IPS-15b (cell line): ENCODE data around the gene KHNYN.
"Not testable (repeated sequence)": the region's sequence is repeated elsewhere in the genome, so short reads cannot be mapped to it uniquely, and the experiment has no call there.

Source experiments
- H3K27me3 ChIP-seq: one replicate; pipeline ENCODE4 v1.6.1; 2013; ENCODE audit warnings: low read length; ENCODE audit not compliant: control insufficient read depth, insufficient read depth
- H3K36me3 ChIP-seq: one replicate; pipeline ENCODE4 v1.6.1; 2013; ENCODE audit warnings: low read length; ENCODE audit not compliant: control insufficient read depth, insufficient read depth
- H3K4me1 ChIP-seq: one replicate; pipeline ENCODE4 v1.6.1; 2013; ENCODE audit warnings: mild to moderate bottlenecking, low read length; ENCODE audit not compliant: control insufficient read depth, insufficient read depth
- H3K4me3 ChIP-seq: one replicate; pipeline ENCODE4 v1.5.1; 2013; ENCODE audit warnings: low read depth, low read length
- H3K9ac ChIP-seq: one replicate; pipeline ENCODE4 v1.6.1; 2013; ENCODE audit warnings: low read depth, mild to moderate bottlenecking, low read length
- H3K9me3 ChIP-seq: one replicate; pipeline ENCODE4 v1.6.1; 2013; ENCODE audit warnings: mild to moderate bottlenecking, low read length; ENCODE audit not compliant: control insufficient read depth, insufficient read depth

The KHNYN gene

DNA sequence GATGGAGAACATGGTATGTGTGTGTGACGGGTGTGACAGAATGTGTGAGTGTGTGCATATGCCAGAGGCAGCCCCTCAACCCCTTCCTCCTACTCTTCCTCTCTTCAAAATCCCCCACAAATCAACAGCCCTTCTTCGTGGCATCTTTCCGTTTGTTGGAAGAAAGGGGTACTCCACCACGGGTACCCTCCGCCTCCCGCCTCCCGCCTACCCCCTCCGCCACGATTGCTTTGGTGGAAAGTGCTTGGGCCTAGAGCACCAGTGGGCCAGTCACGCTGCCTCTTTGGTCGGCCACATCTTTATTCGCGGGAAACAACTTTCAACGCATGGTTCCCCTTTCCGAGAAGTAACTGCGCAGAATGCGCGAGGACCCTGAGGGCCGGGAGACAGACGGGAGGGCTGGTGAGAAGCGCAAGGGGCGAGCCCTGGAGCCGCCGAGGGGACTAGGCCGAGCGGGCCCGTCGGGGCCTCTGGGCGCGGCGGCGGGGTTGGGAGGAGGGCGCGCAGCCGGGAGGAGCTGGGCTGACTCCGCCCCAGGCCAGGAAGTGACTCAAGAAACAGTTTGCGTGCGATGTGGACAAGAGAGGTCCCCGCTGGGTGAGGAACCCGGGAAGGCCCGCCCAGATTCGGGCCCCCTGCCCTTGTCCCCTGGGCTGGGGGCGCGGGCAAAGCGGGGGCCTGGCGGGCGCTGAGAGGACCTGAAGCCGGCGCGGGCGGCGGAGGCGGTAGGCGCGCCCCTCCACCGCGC lies at the start of gene KHNYN, which contains the start of gene CBLN3:
KHNYN (plus strand) TSS at position 560 of the 748 bp plus-strand sequence. CDS start 777 bp downstream, outside the sequence.
CBLN3 (minus strand) TSS at position 274 of the 748 bp plus-strand sequence. CDS start 614 bp downstream, outside the sequence.
- Histone ChIP-seq H3K9ac (peak within 1 kb of the TSS; percentile 83), H3K27me3 (peaks cover 7% of the 10 kb centered on the region)

GRCh38 chr14:24381363-24382063 lies 48.2 kb upstream of the KHNYN start:
- Histone ChIP-seq H3K4me3 (no peak overlapping the region), H3K9ac (no peak overlapping the region), H3K9me3 (no peaks in the 10 kb centered on the region), H3K27me3 (no peaks in the 10 kb centered on the region), H3K4me1 (peaks cover 14% of the 10 kb centered on the region), H3K36me3 (no peaks in the 10 kb centered on the region)

More for the DNA sequence above, at the start of gene KHNYN, which contains the start of gene CBLN3:
- Histone ChIP-seq H3K4me3 (peak within 1 kb of the TSS; percentile 97), H3K36me3 (peaks cover 5% of the 10 kb centered on the region), H3K4me1 (peaks cover 13% of the 10 kb centered on the region), H3K9me3 (no peaks in the 10 kb centered on the region)

- Histone ChIP-seq H3K27me3 (no peaks in the 10 kb centered on the region), H3K9me3 (no peaks in the 10 kb centered on the region), H3K4me1 (peaks cover 10% of the 10 kb centered on the region), H3K9ac (no peak overlapping the region), H3K4me3 (no peak overlapping the region), H3K36me3 (no peaks in the 10 kb centered on the region)
Measured at GRCh38 chr14:24382064-24382371, 47.7 kb upstream of the KHNYN start.

DNA sequence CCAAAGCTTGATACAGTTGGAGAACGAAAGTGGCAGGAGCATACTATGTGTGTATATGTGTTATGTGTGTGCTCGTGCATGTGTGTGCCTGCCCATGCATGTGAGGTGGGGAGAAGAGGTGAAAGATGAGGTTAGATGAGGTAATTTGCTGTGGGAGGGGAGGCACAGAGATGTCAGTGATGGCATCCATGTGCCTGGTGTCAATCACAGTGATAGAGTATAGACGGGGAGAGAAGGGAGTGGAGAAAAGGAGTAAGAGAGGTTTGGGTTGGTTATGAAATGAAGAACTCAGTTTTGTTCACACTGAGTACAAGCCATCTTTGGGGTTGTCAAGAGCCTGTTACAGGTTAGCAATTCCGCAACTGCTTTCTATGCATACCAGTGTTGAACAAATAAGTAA lies 45.6 kb upstream of the KHNYN start:
- Histone ChIP-seq H3K27me3 (no peaks in the 10 kb centered on the region), H3K4me3 (no peak overlapping the region), H3K9me3 (no peaks in the 10 kb centered on the region), H3K4me1 (peaks cover 7% of the 10 kb centered on the region), H3K9ac (no peak overlapping the region), H3K36me3 (no peaks in the 10 kb centered on the region)

GRCh38 chr14:24385524-24385923 lies 44.2 kb upstream of the KHNYN start:
- Histone ChIP-seq H3K27me3 (no peaks in the 10 kb centered on the region), H3K4me3 (no peak overlapping the region), H3K4me1 (peaks cover 6% of the 10 kb centered on the region), H3K9ac (no peak overlapping the region), H3K36me3 (no peaks in the 10 kb centered on the region), H3K9me3 (no peaks in the 10 kb centered on the region)

DNA sequence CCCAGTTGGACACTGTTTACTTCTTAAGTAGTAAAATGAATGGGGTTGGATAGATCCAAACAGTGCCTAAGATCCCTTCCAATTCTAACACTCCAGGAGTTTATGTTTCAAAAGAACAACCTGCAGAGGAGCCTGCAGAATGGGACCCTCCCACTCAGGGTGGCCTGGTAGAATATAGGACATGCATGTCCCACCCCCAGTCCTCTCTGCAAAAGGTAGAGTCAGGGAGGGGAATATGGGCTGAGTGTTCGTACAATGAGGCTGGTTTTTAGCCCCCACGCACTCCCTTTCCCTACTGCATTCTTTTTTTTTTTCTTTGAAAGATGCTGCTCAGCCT lies 42.8 kb upstream of the KHNYN start:
- Histone ChIP-seq H3K9me3 (no peaks in the 10 kb centered on the region), H3K27me3 (no peaks in the 10 kb centered on the region), H3K4me3 (no peak overlapping the region), H3K36me3 (no peaks in the 10 kb centered on the region), H3K9ac (no peak overlapping the region), H3K4me1 (peaks cover under 1% of the 10 kb centered on the region)

GRCh38 chr14:24387579-24387978 lies 42.2 kb upstream of the KHNYN start:
- H3K4me3 ChIP-seq, H3K36me3 ChIP-seq, H3K9me3 ChIP-seq, H3K27me3 ChIP-seq, H3K4me1 ChIP-seq, H3K9ac ChIP-seq: not testable (repeated sequence)

DNA sequence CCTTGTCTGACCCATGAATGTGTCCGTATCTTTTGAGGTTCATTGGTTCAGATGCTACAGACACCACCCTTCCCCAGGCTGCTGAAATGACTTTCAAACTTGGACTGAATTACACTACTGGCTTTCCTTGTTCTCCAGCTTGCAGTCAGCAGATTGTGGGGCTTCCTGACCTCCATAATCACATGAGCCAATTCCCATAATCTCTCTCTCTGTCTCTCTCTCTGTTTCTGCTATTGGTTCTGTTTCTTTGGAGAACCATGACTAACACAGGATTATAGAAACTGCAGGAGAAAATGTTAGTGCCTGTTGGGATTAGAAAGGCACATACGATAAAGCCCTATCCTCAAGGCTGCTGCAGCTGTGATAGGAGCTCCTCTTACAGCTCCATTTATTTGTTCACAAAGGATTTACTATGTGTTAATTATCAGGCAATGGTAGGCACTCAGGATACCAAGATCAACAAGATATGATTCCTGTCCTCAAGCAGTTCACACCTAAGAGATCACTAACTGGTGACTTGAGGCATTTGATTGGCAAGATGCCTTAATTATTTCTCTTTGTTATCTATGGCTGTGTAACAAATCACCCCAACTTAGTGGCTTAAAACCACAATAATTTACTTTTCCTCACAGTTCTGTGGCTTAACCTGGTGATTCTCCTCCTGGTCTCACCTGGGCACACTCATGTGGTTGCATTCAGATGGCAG lies 41.1 kb upstream of the KHNYN start:
- Histone ChIP-seq H3K4me1 (peaks cover 9% of the 10 kb centered on the region), H3K36me3 (no peaks in the 10 kb centered on the region), H3K4me3 (no peak overlapping the region), H3K9me3 (no peaks in the 10 kb centered on the region), H3K9ac (no peak overlapping the region), H3K27me3 (no peaks in the 10 kb centered on the region)

DNA sequence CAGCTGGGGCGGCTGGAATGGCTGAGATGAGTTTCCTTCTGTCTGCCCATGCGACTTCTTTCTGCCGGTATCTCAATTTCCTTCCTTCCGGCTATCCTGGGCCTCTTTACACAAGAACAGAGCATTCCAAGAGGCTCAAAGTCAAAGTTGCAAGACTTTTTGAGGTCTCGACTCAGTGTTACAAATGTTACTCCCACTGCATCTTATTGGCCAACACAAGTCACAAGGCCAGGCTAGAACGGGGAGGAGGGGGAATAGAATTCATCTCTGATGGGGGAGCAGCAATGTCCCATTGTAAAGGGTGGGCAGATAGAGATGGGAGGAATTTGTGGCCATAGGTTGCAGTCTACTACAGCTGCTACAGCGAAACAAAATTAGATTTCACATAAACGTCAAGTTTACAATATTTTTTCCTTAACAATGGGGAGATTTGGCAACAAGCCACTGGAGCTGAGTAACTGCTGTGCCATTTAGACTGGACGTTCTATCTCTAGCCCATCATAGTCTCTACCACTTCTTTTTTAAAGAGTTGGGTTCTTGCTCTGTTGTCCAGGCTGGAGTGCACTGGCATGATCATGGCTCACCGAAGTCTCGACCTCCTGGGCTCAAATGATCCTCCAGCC lies 40.4 kb upstream of the KHNYN start:
- Histone ChIP-seq H3K9ac (no peak overlapping the region), H3K9me3 (no peaks in the 10 kb centered on the region), H3K4me3 (no peak overlapping the region), H3K27me3 (no peaks in the 10 kb centered on the region), H3K36me3 (no peaks in the 10 kb centered on the region), H3K4me1 (peaks cover 9% of the 10 kb centered on the region)

GRCh38 chr14:24390701-24391468 lies 38.9 kb upstream of the KHNYN start:
- Histone ChIP-seq H3K36me3 (no peaks in the 10 kb centered on the region), H3K27me3 (no peaks in the 10 kb centered on the region), H3K9ac (no peak overlapping the region)

More at GRCh38 chr14:24390701-24391468, 38.9 kb upstream of the KHNYN start:
- peaks cover 9% of the 10 kb centered on the region for H3K4me1 ChIP-seq
- H3K9me3 ChIP-seq = no peaks in the 10 kb centered on the region
- H3K4me3 ChIP-seq = no peak overlapping the region
